GM18526 (cell line): ENCODE measurements around the gene CIT.

Source experiments
- POLR2A ChIP-seq: IDR thresholded peaks from 3 replicates; pipeline ENCODE4 v1.6.1; 2011; ENCODE audit not compliant: insufficient read length; ENCODE audit errors: extremely low read depth

The CIT gene

DNA sequence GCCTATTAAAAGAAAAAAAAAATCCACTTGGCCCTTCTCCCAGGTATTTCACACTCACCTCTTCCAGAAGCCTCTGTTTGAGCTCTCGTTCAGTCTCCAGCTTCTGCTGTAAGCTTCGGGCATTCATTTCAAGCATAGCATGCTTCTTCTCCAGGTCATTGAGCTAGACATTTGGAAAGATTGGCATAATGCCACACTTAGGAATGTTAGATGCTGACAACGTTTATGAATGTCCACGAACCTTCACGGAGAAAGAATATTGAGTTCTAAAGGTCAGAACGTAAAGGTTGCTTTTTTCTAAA is 148.7 kb downstream of the CIT start:
- TF ChIP-seq POLR2A = no peak

DNA sequence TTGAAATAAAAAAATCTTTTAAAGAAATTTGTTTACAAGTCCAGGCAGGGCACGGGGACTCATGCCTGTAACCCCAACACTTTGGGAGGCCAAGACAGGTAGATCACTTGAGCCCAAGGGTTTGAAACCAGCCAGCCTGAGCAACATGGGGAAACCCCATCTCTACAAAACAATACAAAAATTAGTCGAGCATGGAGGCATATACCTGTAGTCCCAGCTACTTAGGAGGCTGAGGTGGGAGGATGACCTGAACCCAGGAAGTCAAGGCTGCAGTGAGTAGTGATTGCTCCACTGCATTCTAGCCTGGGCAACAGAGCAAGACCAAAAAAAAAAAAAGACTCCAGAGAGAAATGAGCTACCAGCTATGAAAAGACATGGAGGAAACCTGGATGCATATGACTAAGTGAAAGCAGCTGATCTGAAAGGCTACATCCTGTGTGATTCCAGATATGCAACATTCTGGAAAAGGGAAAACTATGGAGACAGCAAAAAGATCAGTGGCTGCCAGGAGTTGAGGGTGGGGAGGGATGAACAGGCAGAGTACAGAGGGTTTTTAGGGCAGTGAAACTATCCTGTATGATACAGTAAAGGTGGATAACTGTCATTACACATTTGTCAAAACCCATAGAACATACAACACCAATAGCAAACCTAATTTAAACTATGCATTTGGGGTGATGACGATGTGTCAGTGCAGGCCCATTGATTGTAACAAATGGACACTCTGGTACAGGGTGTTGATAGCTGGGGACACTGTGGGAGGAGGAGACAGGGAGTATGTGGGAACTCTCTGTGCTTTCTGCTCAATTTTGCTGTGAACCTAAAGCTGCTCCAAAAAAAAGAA is 149.3 kb downstream of the CIT start:
- no peak for TF ChIP-seq POLR2A

DNA sequence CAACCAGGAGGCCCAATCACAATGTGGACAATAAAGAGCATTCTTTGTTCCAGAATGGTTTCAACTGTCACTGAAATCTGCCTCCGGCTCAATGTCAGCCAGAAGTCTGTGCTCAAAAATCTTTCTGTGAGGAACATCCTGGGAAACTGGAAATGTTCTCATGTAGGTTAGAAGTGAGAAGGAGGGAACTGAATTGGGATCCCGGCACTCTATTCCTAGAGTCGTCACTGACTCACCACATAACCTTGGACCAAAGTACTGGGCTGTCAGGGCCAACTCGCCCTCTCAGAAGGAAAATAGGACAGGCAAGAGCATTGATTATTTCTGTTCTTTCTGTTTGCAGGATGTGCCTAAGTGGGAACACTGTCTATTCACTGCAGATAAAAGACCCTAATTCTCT is 151.6 kb downstream of the CIT start:
- no peak for TF ChIP-seq POLR2A

DNA sequence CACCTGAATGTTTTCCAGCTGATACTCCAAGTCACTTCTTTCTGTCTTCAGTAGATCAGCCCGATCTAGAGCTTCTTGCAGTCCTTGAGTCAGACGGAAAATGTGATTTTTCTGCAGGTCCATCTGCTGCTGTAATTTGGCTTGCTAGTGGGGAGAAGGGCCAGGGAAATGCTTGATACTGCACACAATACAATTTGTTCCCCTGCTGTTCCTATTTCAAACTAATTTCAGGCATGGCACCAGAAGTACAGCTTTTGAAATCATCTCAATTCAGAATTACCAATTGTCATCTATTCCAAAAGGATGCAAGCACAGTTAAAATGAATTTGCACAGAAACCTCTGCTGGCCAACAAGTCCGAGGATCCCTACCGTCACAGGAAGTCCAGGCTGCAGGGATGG is 155.8 kb downstream of the CIT start:
- no peak for TF ChIP-seq POLR2A

DNA sequence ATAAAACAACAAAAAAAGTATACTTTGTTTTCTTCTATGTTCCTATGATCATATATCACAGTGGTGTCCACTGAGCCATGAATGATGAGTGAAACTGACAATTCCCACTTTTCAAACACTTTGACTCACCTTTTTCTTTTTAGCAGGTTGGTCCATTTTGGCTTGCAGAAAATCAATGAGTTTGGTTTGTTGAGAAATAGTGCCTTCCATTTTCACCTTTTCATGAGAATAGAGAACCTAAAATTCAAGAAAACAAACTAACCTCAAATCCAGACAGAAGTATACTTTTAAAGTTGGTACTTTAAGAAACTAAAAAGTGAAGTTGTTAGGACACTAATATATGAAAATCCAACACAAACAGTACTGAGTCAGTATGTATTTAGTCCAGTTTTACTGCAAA is 156.8 kb downstream of the CIT start:
- TF ChIP-seq POLR2A = no peak

DNA sequence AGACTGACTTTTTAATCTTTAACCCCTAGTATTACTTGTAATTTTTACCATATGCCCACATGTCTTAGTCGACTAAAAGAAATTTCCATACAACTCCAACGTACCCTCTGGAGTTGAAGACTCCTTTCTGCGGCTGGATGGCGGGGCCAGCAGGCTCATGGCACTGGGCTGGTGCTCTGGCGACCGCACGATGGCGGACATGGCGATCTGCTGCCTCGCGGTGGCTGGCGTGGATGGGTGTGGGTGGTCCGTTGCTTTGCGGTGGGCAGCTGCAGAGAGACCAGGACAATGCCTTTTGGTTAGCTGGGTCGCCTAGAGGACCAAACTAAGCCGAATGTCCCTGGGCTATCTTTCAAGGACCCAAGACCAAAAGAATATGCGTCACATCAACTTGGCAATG is 159.0 kb downstream of the CIT start:
- TF ChIP-seq POLR2A = no peak

DNA sequence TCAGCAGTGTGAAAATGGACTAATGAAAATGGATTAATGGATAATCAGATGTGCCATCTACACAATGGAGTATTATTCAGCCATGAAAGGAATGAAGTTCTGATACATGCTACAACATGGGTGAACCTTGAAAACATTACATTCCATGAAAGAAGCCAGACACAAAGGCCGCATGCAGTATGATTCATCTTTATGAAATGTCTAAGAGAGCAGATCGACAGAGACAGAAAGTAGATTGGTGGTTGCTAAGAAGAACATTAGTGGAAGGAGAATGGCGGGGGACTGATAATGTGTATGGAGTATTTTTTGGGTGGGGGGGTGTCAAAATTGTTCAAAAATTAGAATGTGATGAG is 161.9 kb downstream of the CIT start:
- no peak for TF ChIP-seq POLR2A

DNA sequence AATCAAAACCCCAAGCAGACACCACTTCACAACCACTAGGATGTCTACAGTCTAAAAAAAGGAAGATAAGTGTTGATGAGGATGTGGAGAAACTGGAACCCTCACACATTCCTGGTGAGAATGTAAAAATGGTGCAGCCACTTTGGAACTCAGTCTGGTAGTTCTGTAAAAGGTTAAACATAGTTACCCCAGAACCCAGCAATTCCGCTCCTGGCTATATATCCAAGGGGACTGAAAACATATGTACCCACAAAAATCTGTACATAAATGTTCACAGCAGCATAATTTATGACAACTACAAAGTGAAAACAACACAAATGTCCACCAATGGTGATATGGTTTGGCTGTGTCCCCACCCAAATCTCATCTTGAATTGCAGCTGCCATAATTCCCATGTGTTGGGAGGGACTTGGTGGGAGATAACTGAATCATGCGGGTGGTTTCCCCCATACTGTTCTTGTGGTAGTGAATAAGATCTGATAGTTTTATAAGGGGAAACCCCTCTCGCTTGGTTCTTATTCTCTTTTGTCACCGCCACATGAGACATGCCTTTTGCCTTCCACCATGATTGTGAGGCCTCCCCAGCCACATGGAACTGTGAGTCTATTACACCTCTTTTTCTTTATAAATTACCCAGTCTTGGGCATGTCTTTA is 162.4 kb downstream of the CIT start:
- no peak for TF ChIP-seq POLR2A

DNA sequence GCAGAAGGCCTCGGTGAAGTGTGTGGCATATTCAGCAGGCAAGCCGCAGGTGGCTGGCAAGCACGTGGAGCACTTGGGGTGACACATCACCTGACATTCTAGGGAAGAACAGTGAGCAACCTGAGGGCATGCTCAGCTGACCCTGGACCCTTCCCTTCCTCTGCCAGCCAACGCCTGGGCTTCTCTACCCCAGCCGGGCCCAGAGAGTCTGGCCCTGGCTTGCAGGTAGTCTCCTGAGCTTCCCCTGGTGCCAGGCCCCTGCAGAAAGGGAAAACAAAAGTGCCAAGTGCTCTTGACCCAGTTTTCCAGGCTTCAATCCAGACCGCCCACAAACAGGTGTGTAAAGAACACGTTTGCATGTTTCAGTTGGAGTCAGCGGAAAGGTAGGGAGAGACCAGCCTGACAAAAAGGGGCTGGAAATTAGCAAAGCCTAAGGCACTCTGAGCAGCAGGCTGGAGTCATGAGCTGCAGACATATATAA is 163.5 kb downstream of the CIT start:
- TF ChIP-seq POLR2A = no peak

DNA sequence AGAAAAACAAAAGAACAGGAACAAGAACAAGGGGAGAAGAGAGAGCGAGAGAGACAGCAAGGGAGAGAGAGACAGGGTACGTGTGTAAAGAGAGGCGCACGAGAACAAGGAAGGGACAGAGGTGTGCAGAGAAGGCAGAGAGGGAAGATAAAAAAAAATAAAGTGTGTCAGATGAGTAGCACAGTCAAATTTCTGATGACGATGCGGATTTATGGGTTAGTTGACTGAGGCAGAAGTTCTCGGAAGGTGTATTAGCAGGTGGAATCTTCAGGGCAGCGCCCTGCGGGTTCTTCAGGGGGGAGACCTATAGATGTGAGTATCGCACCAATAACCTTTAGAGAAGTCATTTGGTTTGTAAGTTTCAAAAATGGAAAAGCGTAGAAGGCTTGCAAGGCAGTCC is 164.4 kb downstream of the CIT start:
- no peak for TF ChIP-seq POLR2A

DNA sequence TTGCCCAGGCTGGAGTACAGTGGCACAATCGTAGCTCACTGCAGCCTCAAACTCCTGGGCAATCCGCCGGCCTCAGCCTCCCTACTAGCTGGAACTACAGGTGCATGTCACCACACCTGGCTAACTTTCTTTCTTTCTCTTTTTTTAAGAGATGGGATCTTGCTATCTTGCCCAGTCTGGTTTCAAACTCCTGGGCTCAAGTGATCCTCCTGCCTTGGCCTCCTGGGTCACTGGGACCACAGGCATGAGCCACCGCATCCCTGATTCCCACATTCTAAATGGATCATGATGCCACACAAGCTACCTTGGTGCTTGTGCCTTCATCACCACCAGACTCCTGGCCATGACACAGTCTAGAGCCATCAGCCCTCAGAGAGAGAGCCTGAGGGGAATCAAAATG is 165.4 kb downstream of the CIT start:
- no peak for TF ChIP-seq POLR2A

DNA sequence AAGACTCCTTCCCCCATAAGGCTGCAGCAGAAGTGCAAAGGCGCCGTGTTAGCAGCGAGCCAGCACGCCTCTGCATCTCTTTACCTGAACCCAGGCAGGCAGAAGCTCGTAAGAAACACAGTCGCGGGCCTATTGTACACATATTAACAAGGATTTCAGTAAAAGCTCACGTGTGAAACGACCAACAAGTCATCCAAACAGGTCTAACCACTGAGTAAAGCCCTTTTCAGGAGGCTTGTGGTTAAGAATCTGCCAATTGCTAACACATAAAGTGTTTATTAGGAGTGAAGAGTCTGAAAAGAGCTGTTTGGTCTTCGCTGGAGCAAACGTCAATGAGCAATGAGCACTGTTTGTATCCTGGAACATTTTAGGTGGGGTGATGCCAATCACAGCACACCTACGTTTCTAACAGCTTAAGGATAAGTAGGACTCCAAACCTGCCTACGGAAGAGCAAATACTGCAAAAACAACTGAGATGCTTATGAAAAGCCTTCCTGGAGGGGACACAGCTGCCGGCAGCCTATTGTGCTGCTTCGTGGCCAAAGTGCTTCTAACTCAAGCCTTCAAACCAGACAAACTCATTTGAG is 166.1 kb downstream of the CIT start:
- TF ChIP-seq POLR2A = no peak

DNA sequence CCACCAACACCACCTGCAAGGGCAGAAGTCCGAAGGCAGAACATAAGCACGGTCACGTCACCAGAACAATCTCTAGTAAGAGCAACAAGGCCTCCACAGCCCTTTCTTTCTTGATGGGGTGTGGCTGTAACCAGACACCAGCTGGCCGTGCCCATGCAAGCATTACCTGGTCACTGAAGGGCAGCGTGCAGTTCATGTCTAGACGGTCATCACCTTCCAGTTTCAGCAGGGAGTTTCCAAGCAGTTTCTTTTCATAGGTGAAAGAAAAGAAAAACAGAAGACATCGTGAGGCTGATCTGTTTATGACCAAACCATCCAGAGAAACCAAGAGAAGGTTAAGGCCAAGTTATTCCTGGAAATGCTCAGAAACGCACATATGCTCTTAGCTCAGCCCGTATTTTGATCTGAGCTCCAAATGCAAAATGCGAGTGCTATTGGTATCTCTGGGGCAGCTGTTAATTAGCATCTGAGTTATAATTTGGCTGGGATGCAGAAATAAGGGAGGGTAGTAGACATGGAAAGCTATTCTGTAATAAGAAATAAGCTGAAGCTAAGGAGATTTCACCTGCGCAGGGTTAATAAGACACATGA is 166.7 kb downstream of the CIT start:
- no peak for TF ChIP-seq POLR2A

DNA sequence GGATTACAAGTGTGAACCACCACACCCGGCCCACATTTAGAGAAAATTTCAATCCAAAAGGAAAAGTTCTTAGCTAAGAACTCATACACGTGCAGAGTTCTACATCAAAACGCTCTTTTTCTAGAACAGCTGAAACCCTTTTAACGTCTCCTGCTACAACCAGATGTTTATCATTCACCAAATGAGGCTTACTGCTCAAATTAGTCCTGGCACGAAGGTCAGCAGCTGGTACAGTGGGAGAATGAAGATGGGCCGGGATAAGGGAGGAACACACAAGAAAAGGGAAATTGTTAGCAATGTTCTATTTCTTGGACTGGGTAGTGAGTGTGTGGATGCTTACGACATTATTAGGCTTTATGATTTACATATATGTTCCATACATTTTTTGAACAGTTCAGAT is 171.9 kb downstream of the CIT start:
- TF ChIP-seq POLR2A = no peak

DNA sequence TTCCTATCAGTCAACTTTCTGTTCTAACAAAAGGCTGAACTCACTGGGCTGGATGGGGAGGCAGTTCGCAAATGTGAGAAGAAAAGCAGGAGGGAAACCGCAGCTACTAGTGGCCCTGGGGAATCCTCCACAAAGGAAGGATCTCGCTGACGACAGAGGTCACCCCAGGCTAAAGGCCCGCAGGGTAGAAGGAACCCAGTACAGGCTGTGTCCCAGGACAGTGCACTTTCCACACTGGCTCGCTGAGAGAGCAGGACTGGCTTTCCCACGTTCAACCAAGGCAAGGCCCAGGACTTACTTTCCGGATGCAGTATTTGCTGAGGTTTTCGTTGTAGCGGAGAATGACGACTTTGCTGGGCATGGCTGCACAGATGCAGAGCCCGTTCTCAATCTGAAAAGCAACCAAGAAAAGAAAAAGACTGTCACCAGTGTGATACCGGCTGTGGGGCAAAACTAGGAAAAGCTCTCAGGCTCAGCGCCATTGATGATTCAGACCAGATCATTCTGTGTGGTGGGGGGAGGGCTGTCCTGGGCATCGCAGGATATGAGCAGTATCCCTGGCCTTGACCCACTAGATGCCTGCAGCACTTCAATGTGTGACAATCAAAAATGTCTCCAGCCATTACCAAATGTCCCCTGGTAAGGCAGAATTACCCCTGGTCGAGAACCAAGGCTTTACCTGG is 172.9 kb downstream of the CIT start:
- no peak for TF ChIP-seq POLR2A

DNA sequence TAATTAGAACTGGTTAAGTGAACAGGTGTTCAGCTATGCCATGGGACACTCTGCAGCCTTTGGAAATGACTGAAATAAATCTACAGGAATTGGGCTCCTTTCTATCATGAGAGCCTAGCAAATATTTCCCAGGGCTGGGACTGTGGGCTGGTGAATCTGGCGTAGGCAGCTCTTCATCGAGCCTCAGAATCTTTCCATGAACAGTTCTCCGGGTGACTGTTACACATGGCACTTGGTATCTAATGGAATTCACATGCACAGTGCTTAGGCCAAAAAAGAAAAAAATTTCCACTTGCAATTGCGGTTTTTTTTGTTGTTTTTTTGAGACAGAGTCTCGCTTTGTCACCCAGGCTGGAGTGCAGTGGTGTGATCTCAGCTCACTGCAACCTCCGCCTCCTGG is 177.0 kb downstream of the CIT start:
- TF ChIP-seq POLR2A = no peak

DNA sequence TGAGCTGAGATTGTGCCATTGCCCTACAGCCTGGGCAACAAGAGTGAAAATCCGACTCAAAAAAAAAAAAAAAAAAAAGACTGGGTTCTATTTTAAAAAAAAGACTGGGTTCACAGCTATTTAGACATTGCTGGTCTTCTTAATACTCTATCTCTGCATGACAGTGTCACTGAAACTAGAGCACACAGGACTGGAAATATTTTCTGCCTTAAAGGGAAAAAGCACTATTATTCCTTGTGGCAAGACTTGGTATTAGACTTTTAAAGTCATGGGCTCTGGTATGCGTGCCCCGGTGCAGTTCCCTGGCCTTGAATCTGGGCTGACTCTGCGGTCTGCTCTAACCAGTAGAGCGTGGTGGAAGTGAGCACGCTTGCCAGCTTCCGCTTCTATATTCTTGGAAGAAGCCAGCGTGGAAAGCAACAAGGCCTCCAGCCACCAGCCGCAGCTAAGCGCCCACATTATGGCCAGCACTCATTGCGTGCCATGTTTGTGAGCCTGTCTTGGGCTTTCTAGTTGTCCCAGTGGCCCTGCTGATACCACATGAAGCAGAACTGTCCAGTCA is 177.8 kb downstream of the CIT start:
- TF ChIP-seq POLR2A = no peak
